Osteocyte (in vitro differentiated cells): ENCODE data around the gene ARHGEF40. TPM values are rescaled to one million over a fixed set of nuclear protein-coding genes. Genes with fewer than 3 reads are reported as not detected.

ENCODE experiments used
- DNase-seq: peaks from one replicate; pipeline ENCODE4 v3.0.0; 2021; ENCODE audit warnings: mixed read lengths; ENCODE audit not compliant: unreplicated experiment; ENCODE audit errors: extremely low spot score
- H3K27ac Mint-ChIP-seq: one replicate; pipeline ENCODE4 v1.8.0; 2021; ENCODE audit warnings: mild to moderate bottlenecking, mixed read lengths; ENCODE audit not compliant: unreplicated experiment
- H3K27me3 Mint-ChIP-seq: one replicate; pipeline ENCODE4 v1.8.0; 2021; ENCODE audit warnings: mixed read lengths; ENCODE audit not compliant: unreplicated experiment
- H3K36me3 Mint-ChIP-seq: one replicate; pipeline ENCODE4 v1.8.0; 2021; ENCODE audit warnings: mixed read lengths; ENCODE audit not compliant: unreplicated experiment
- H3K4me1 Mint-ChIP-seq: one replicate; pipeline ENCODE4 v1.8.0; 2021; ENCODE audit warnings: mixed read lengths; ENCODE audit not compliant: unreplicated experiment
- H3K4me3 Mint-ChIP-seq: one replicate; pipeline ENCODE4 v1.8.0; 2021; ENCODE audit warnings: mild to moderate bottlenecking, moderate library complexity, mixed read lengths; ENCODE audit not compliant: unreplicated experiment
- H3K9me3 Mint-ChIP-seq: one replicate; pipeline ENCODE4 v1.8.0; 2021; ENCODE audit warnings: mixed read lengths; ENCODE audit not compliant: unreplicated experiment
- CTCF ChIP-seq: fragments of 200-600 bp; sonication (generic); IDR thresholded peaks from 2 replicates; pipeline ENCODE4 v1.5.0; 2021; ENCODE audit warnings: antibody characterized with exemption, mild to moderate bottlenecking, moderate library complexity
- total RNA-seq: library from RNA; stranded (reverse); gene quantifications from 2 replicates; pipeline ENCODE4 v1.2.1, GENCODE V29; 2021

The ARHGEF40 gene
- total RNA-seq, 1 donor from 2014 or later = 139 TPM

GRCh38 chr14:21060614-21061346, 9.3 kb upstream of the ARHGEF40 start:
- TF ChIP-seq CTCF = no peak
- H3K27me3 Mint-ChIP-seq = no peaks in the 10 kb centered on the region
- H3K27ac Mint-ChIP-seq = no peak overlapping the region
- no peaks in the 10 kb centered on the region for H3K9me3 Mint-ChIP-seq
- peaks cover 25% of the 10 kb centered on the region for H3K4me1 Mint-ChIP-seq
- no peak overlapping the region for H3K4me3 Mint-ChIP-seq
- H3K36me3 Mint-ChIP-seq = no peaks in the 10 kb centered on the region
- DNase-seq = no peak

- TF ChIP-seq CTCF = no peak
- H3K4me3 Mint-ChIP-seq = no peak overlapping the region
- H3K27me3 Mint-ChIP-seq = no peaks in the 10 kb centered on the region
- no peaks in the 10 kb centered on the region for H3K9me3 Mint-ChIP-seq
- H3K27ac Mint-ChIP-seq = no peak overlapping the region
- peaks cover 24% of the 10 kb centered on the region for H3K4me1 Mint-ChIP-seq
- no peak for DNase-seq
- H3K36me3 Mint-ChIP-seq = no peaks in the 10 kb centered on the region
Observed at GRCh38 chr14:21061347-21061668, 8.8 kb upstream of the ARHGEF40 start.

GRCh38 chr14:21063479-21063878, 6.6 kb upstream of the ARHGEF40 start:
- no peaks in the 10 kb centered on the region for H3K27me3 Mint-ChIP-seq
- no peak for DNase-seq
- no peaks in the 10 kb centered on the region for H3K9me3 Mint-ChIP-seq
- no peaks in the 10 kb centered on the region for H3K36me3 Mint-ChIP-seq
- peaks cover 24% of the 10 kb centered on the region for H3K4me1 Mint-ChIP-seq
- no peak overlapping the region for H3K4me3 Mint-ChIP-seq
- TF ChIP-seq CTCF = no peak
- H3K27ac Mint-ChIP-seq = peak overlapping the region; percentile 33

GRCh38 chr14:21066882-21067502, 3.1 kb upstream of the ARHGEF40 start:
- Mint-ChIP-seq H3K4me1 (peaks cover 40% of the 10 kb centered on the region), H3K9me3 (no peaks in the 10 kb centered on the region), H3K27me3 (no peaks in the 10 kb centered on the region), H3K27ac (no peak overlapping the region), H3K4me3 (no peak overlapping the region), H3K36me3 (no peaks in the 10 kb centered on the region)
- TF ChIP-seq CTCF = peak; percentile 44
- no peak for DNase-seq

- H3K9me3 Mint-ChIP-seq = no peaks in the 10 kb centered on the region
- H3K27me3 Mint-ChIP-seq = no peaks in the 10 kb centered on the region
- peak overlapping the region; percentile 96 for H3K27ac Mint-ChIP-seq
- peaks cover 7% of the 10 kb centered on the region for H3K36me3 Mint-ChIP-seq
- peak overlapping the region; percentile 88 for H3K4me3 Mint-ChIP-seq
- peak; percentile 69 for TF ChIP-seq CTCF
- no peak for DNase-seq
- peaks cover 39% of the 10 kb centered on the region for H3K4me1 Mint-ChIP-seq
Observed at GRCh38 chr14:21068521-21069387, 1.4 kb upstream of the ARHGEF40 start.
